Measurements from ENCODE around the gene CRACR2A. TPM values are rescaled to one million over a fixed set of nuclear protein-coding genes. Genes with fewer than 3 reads are reported as not detected.

CRACR2A gene
- total RNA-seq, 1 experiment from 2014 or later: 22.3 TPM

GRCh38 chr12:3651585-3652424 lies 101.1 kb downstream of the CRACR2A start:
- no peak overlapping the region for H3K27ac ChIP-seq (ENCODE audit: low read length)
- peaks cover 6% of the 10 kb centered on the region for H3K36me3 ChIP-seq (ENCODE audit: insufficient read depth, low read length)
- no peak overlapping the region for H3K4me2 ChIP-seq (ENCODE audit: low read depth, low read length, poor library complexity, severe bottlenecking)
- H2AFZ ChIP-seq (ENCODE audit: low read length): no peak overlapping the region
- no peak overlapping the region for H3K9ac ChIP-seq (ENCODE audit: low read length)
- H3K4me3 ChIP-seq (ENCODE audit: low read length): no peak overlapping the region
- no peak for DNase-seq
- H3K27me3 ChIP-seq (ENCODE audit: low read length): no peaks in the 10 kb centered on the region
- H4K20me1 ChIP-seq (ENCODE audit: insufficient read depth, low read depth, low read length): no peaks in the 10 kb centered on the region
- no peaks in the 10 kb centered on the region for H3K9me2 ChIP-seq (replicated peaks; ENCODE audit: insufficient read depth, low read length)
- no peaks in the 10 kb centered on the region for H3K4me1 ChIP-seq (ENCODE audit: low read length)
- H3K9me3 ChIP-seq (ENCODE audit: low read length): no peaks in the 10 kb centered on the region
- no peaks in the 10 kb centered on the region for H3K79me2 ChIP-seq (ENCODE audit: low read length)

- H3K9me3 ChIP-seq (ENCODE audit: low read length): no peaks in the 10 kb centered on the region
- no peaks in the 10 kb centered on the region; the same call in 1 of the 2 replicates for H3K36me3 ChIP-seq (ENCODE audit: insufficient read depth, low read length)
- H3K79me2 ChIP-seq (ENCODE audit: low read length): no peaks in the 10 kb centered on the region
- no peaks in the 10 kb centered on the region for H3K9me2 ChIP-seq (replicated peaks; ENCODE audit: insufficient read depth, low read length)
- H2AFZ ChIP-seq (ENCODE audit: low read length): no peak overlapping the region
- no peak overlapping the region for H3K9ac ChIP-seq (ENCODE audit: low read length)
- no peaks in the 10 kb centered on the region for H3K4me1 ChIP-seq (ENCODE audit: low read length)
- no peak overlapping the region for H3K4me2 ChIP-seq (ENCODE audit: low read depth, low read length, poor library complexity, severe bottlenecking)
- no peaks in the 10 kb centered on the region for H4K20me1 ChIP-seq (ENCODE audit: insufficient read depth, low read depth, low read length)
- H3K27me3 ChIP-seq (ENCODE audit: low read length): no peaks in the 10 kb centered on the region
- no peak overlapping the region for H3K27ac ChIP-seq (ENCODE audit: low read length)
- no peak for DNase-seq
- no peak overlapping the region for H3K4me3 ChIP-seq (ENCODE audit: low read length)
These were observed 105.4 kb downstream of the CRACR2A start for GRCh38 chr12:3647504-3647903.

- Histone ChIP-seq H3K9ac (ENCODE audit: low read length) (no peak overlapping the region), H3K4me3 (ENCODE audit: low read length) (no peak overlapping the region), H3K9me3 (ENCODE audit: low read length) (no peaks in the 10 kb centered on the region), H3K4me1 (ENCODE audit: low read length) (no peaks in the 10 kb centered on the region), H3K27ac (ENCODE audit: low read length) (no peak overlapping the region), H3K27me3 (ENCODE audit: low read length) (no peaks in the 10 kb centered on the region), H3K36me3 (ENCODE audit: insufficient read depth, low read length) (no peaks in the 10 kb centered on the region), H4K20me1 (ENCODE audit: insufficient read depth, low read depth, low read length) (no peaks in the 10 kb centered on the region), H3K4me2 (ENCODE audit: low read depth, low read length, poor library complexity, severe bottlenecking) (no peak overlapping the region), H3K9me2 (replicated peaks; ENCODE audit: insufficient read depth, low read length) (no peaks in the 10 kb centered on the region), H2AFZ (ENCODE audit: low read length) (no peak overlapping the region), H3K79me2 (ENCODE audit: low read length) (no peaks in the 10 kb centered on the region)
- DNase-seq: no peak
These were observed 106.2 kb downstream of the CRACR2A start for GRCh38 chr12:3646561-3647241.

GRCh38 chr12:3645091-3645490 lies 107.8 kb downstream of the CRACR2A start:
- H3K9me2 ChIP-seq (replicated peaks; ENCODE audit: insufficient read depth, low read length): no peaks in the 10 kb centered on the region
- no peaks in the 10 kb centered on the region for H3K79me2 ChIP-seq (ENCODE audit: low read length)
- H3K27me3 ChIP-seq (ENCODE audit: low read length): no peaks in the 10 kb centered on the region
- H3K4me1 ChIP-seq (ENCODE audit: low read length): peaks cover 7% of the 10 kb centered on the region
- no peak for DNase-seq
- H3K27ac ChIP-seq (ENCODE audit: low read length): no peak overlapping the region
- H2AFZ ChIP-seq (ENCODE audit: low read length): no peak overlapping the region
- no peak overlapping the region for H3K4me2 ChIP-seq (ENCODE audit: low read depth, low read length, poor library complexity, severe bottlenecking)
- H3K4me3 ChIP-seq (ENCODE audit: low read length): no peak overlapping the region
- H3K36me3 ChIP-seq (ENCODE audit: insufficient read depth, low read length): 0 out of 2 replicates have a peak, but pooled peaks cover 4% of the 10 kb centered on the region
- no peaks in the 10 kb centered on the region for H4K20me1 ChIP-seq (ENCODE audit: insufficient read depth, low read depth, low read length)
- H3K9me3 ChIP-seq (ENCODE audit: low read length): no peaks in the 10 kb centered on the region
- H3K9ac ChIP-seq (ENCODE audit: low read length): no peak overlapping the region

- no peak overlapping the region for H3K4me2 ChIP-seq (ENCODE audit: low read depth, low read length, poor library complexity, severe bottlenecking)
These were observed 108.8 kb downstream of the CRACR2A start for GRCh38 chr12:3644104-3644503.

GRCh38 chr12:3641428-3642018 lies 111.4 kb downstream of the CRACR2A start:
- Histone ChIP-seq H3K79me2 (ENCODE audit: low read length) (no peaks in the 10 kb centered on the region), H3K4me3 (ENCODE audit: low read length) (no peak overlapping the region), H3K4me1 (ENCODE audit: low read length) (peaks cover 7% of the 10 kb centered on the region), H3K27me3 (ENCODE audit: low read length) (no peaks in the 10 kb centered on the region), H3K9me3 (ENCODE audit: low read length) (no peaks in the 10 kb centered on the region), H3K36me3 (ENCODE audit: insufficient read depth, low read length) (0 out of 2 replicates have a peak, but pooled peaks cover 4% of the 10 kb centered on the region), H3K27ac (ENCODE audit: low read length) (no peak overlapping the region), H4K20me1 (ENCODE audit: insufficient read depth, low read depth, low read length) (no peaks in the 10 kb centered on the region), H3K4me2 (ENCODE audit: low read depth, low read length, poor library complexity, severe bottlenecking) (no peak overlapping the region), H3K9ac (ENCODE audit: low read length) (no peak overlapping the region), H2AFZ (ENCODE audit: low read length) (no peak overlapping the region), H3K9me2 (replicated peaks; ENCODE audit: insufficient read depth, low read length) (no peaks in the 10 kb centered on the region)
- DNase-seq: no peak

More at GRCh38 chr12:3644104-3644503, 108.8 kb downstream of the CRACR2A start:
- no peaks in the 10 kb centered on the region for H3K27me3 ChIP-seq (ENCODE audit: low read length)
- H3K9me2 ChIP-seq (replicated peaks; ENCODE audit: insufficient read depth, low read length): no peaks in the 10 kb centered on the region
- H3K4me3 ChIP-seq (ENCODE audit: low read length): no peak overlapping the region
- no peak overlapping the region for H2AFZ ChIP-seq (ENCODE audit: low read length)
- H3K36me3 ChIP-seq (ENCODE audit: insufficient read depth, low read length): 0 out of 2 replicates have a peak, but pooled peaks cover 4% of the 10 kb centered on the region
- no peak for DNase-seq
- H3K27ac ChIP-seq (ENCODE audit: low read length): no peak overlapping the region
- H4K20me1 ChIP-seq (ENCODE audit: insufficient read depth, low read depth, low read length): no peaks in the 10 kb centered on the region
- H3K9me3 ChIP-seq (ENCODE audit: low read length): no peaks in the 10 kb centered on the region
- H3K4me1 ChIP-seq (ENCODE audit: low read length): peaks cover 7% of the 10 kb centered on the region
- no peaks in the 10 kb centered on the region for H3K79me2 ChIP-seq (ENCODE audit: low read length)
- H3K9ac ChIP-seq (ENCODE audit: low read length): no peak overlapping the region

- no peak overlapping the region for H2AFZ ChIP-seq (ENCODE audit: low read length)
- H3K27ac ChIP-seq (ENCODE audit: low read length): no peak overlapping the region
- H3K4me3 ChIP-seq (ENCODE audit: low read length): no peak overlapping the region
- H3K4me1 ChIP-seq (ENCODE audit: low read length): peaks cover 7% of the 10 kb centered on the region
- 0 out of 2 replicates have a peak, but pooled peaks cover 4% of the 10 kb centered on the region for H3K36me3 ChIP-seq (ENCODE audit: insufficient read depth, low read length)
- no peaks in the 10 kb centered on the region for H3K9me2 ChIP-seq (replicated peaks; ENCODE audit: insufficient read depth, low read length)
- no peaks in the 10 kb centered on the region for H3K79me2 ChIP-seq (ENCODE audit: low read length)
- H4K20me1 ChIP-seq (ENCODE audit: insufficient read depth, low read depth, low read length): no peaks in the 10 kb centered on the region
- no peak for DNase-seq
- H3K27me3 ChIP-seq (ENCODE audit: low read length): no peaks in the 10 kb centered on the region
- no peaks in the 10 kb centered on the region for H3K9me3 ChIP-seq (ENCODE audit: low read length)
- H3K9ac ChIP-seq (ENCODE audit: low read length): no peak overlapping the region
- no peak overlapping the region for H3K4me2 ChIP-seq (ENCODE audit: low read depth, low read length, poor library complexity, severe bottlenecking)
These were observed 116.6 kb downstream of the CRACR2A start for GRCh38 chr12:3636328-3636727.

GRCh38 chr12:3634348-3634747 lies 118.6 kb downstream of the CRACR2A start:
- no peaks in the 10 kb centered on the region for H3K9me3 ChIP-seq (ENCODE audit: low read length)
- H3K9ac ChIP-seq (ENCODE audit: low read length): no peak overlapping the region
- no peak overlapping the region for H2AFZ ChIP-seq (ENCODE audit: low read length)
- no peaks in the 10 kb centered on the region for H3K36me3 ChIP-seq (ENCODE audit: insufficient read depth, low read length)
- no peaks in the 10 kb centered on the region for H3K9me2 ChIP-seq (replicated peaks; ENCODE audit: insufficient read depth, low read length)
- no peaks in the 10 kb centered on the region for H3K79me2 ChIP-seq (ENCODE audit: low read length)
- DNase-seq: no peak
- no peaks in the 10 kb centered on the region; the same call in 1 of the 2 replicates for H3K4me1 ChIP-seq (ENCODE audit: low read length)
- no peak overlapping the region for H3K27ac ChIP-seq (ENCODE audit: low read length)
- no peaks in the 10 kb centered on the region for H4K20me1 ChIP-seq (ENCODE audit: insufficient read depth, low read depth, low read length)
- H3K27me3 ChIP-seq (ENCODE audit: low read length): no peaks in the 10 kb centered on the region
- no peak overlapping the region for H3K4me2 ChIP-seq (ENCODE audit: low read depth, low read length, poor library complexity, severe bottlenecking)
- H3K4me3 ChIP-seq (ENCODE audit: low read length): no peak overlapping the region

All from Karpas-422 (cell line).